ENCODE measurements around the gene TP53BP1. TPM values are rescaled to one million over a fixed set of nuclear protein-coding genes. Genes with fewer than 3 reads are reported as not detected.

The TP53BP1 gene
- total and polyA plus RNA-seq, 2 experiments from 2014 or later, result 20.1 to 46.4 TPM

- peak overlapping the region; percentile 20; the same call in 1 of the 2 replicates for H3K27ac ChIP-seq
- no peaks in the 10 kb centered on the region for H3K9me3 ChIP-seq (ENCODE audit: low read depth)
- H3K4me2 ChIP-seq (ENCODE audit: unreplicated experiment), result no peak overlapping the region
- DNase-seq, result no peak
- 91 to 97% methylated on average over 2 of the region's 2 CpGs for WGBS, 2 experiments (ENCODE audit: low coverage in 1 of 2, low lambda C conversion rate in 2 of 2, missing lambda C conversion rate in 2 of 2)
- no peaks in the 10 kb centered on the region for H3K4me1 ChIP-seq (ENCODE audit: insufficient read depth)
- no peaks in the 10 kb centered on the region for H3K27me3 ChIP-seq (replicated peaks; ENCODE audit: insufficient read depth)
- H3K79me2 ChIP-seq (ENCODE audit: insufficient read depth), result peaks cover 43% of the 10 kb centered on the region
- no peaks in the 10 kb centered on the region for H3K9me2 ChIP-seq (ENCODE audit: insufficient read depth)
- TF ChIP-seq EZH2phosphoT487 (IDR thresholded peaks at IDR 0.05; ENCODE audit: insufficient read depth, low read depth) (no peak), EZH2 (IDR thresholded peaks at IDR 0.05; ENCODE audit: insufficient read depth, poor library complexity, severe bottlenecking) (no peak)
- H3K4me3 ChIP-seq, result no peak overlapping the region
- H2AFZ ChIP-seq, result no peak overlapping the region
- no peaks in the 10 kb centered on the region for H4K20me1 ChIP-seq (ENCODE audit: insufficient read depth)
- in situ Hi-C loops (cut with MboI), result no loop called here
- H3K36me3 ChIP-seq (ENCODE audit: low read depth), result peaks cover 38% of the 10 kb centered on the region
- H3F3A ChIP-seq (ENCODE audit: insufficient read depth), result peaks cover 20% of the 10 kb centered on the region
- H3K9ac ChIP-seq, result no peak overlapping the region
Observed at GRCh38 chr15:43484455-43484854, 8.5 kb downstream of the TP53BP1 start.

- in situ Hi-C loops (cut with MboI), result no loop called here
- Histone ChIP-seq H3K4me1 (ENCODE audit: insufficient read depth) (no peaks in the 10 kb centered on the region), H3K4me3 (no peak overlapping the region), H3K27me3 (replicated peaks; ENCODE audit: insufficient read depth) (no peaks in the 10 kb centered on the region), H3K9me3 (ENCODE audit: low read depth) (no peaks in the 10 kb centered on the region), H3F3A (ENCODE audit: insufficient read depth) (peaks cover 20% of the 10 kb centered on the region), H2AFZ (no peak overlapping the region), H3K9ac (no peak overlapping the region), H3K79me2 (ENCODE audit: insufficient read depth) (peaks cover 35% of the 10 kb centered on the region), H3K36me3 (ENCODE audit: low read depth) (peaks cover 43% of the 10 kb centered on the region), H4K20me1 (ENCODE audit: insufficient read depth) (no peaks in the 10 kb centered on the region), H3K4me2 (ENCODE audit: unreplicated experiment) (no peak overlapping the region), H3K9me2 (ENCODE audit: insufficient read depth) (no peaks in the 10 kb centered on the region), H3K27ac (no peak overlapping the region)
- 80 to 84% methylated on average over 4 of the region's 4 CpGs for WGBS, 2 experiments (ENCODE audit: low coverage in 1 of 2, low lambda C conversion rate in 2 of 2, missing lambda C conversion rate in 2 of 2)
- DNase-seq, result peak; percentile 60
- TF ChIP-seq EZH2 (IDR thresholded peaks at IDR 0.05; ENCODE audit: insufficient read depth, poor library complexity, severe bottlenecking) (no peak), EZH2phosphoT487 (IDR thresholded peaks at IDR 0.05; ENCODE audit: insufficient read depth, low read depth) (no peak)
Observed at GRCh38 chr15:43483297-43484128, 9.4 kb downstream of the TP53BP1 start.

- no peak for DNase-seq
- Histone ChIP-seq H3K4me3 (no peak overlapping the region), H3K27ac (no peak overlapping the region), H3K9me3 (ENCODE audit: low read depth) (no peaks in the 10 kb centered on the region), H3K4me2 (ENCODE audit: unreplicated experiment) (no peak overlapping the region), H3F3A (ENCODE audit: insufficient read depth) (peaks cover 16% of the 10 kb centered on the region), H3K4me1 (ENCODE audit: insufficient read depth) (peaks cover 10% of the 10 kb centered on the region), H3K79me2 (ENCODE audit: insufficient read depth) (no peaks in the 10 kb centered on the region), H4K20me1 (ENCODE audit: insufficient read depth) (no peaks in the 10 kb centered on the region), H3K36me3 (ENCODE audit: low read depth) (peaks cover 59% of the 10 kb centered on the region), H3K27me3 (replicated peaks; ENCODE audit: insufficient read depth) (no peaks in the 10 kb centered on the region), H3K9me2 (ENCODE audit: insufficient read depth) (no peaks in the 10 kb centered on the region), H2AFZ (no peak overlapping the region), H3K9ac (no peak overlapping the region)
- 94 to 96% methylated on average over 24 to 25 of the region's 25 CpGs for WGBS, 2 experiments (ENCODE audit: low coverage in 1 of 2, low lambda C conversion rate in 2 of 2, missing lambda C conversion rate in 2 of 2)
- in situ Hi-C loops (cut with MboI), result no loop called here
- TF ChIP-seq EZH2phosphoT487 (IDR thresholded peaks at IDR 0.05; ENCODE audit: insufficient read depth, low read depth), result no peak
Observed at GRCh38 chr15:43473885-43474284, 19.1 kb downstream of the TP53BP1 start.

- no peak overlapping the region for H3K9ac ChIP-seq
- H3K36me3 ChIP-seq (ENCODE audit: low read depth), result peaks cover 57% of the 10 kb centered on the region
- H3K27ac ChIP-seq, result no peak overlapping the region
- peaks cover 10% of the 10 kb centered on the region for H3K4me1 ChIP-seq (ENCODE audit: insufficient read depth)
- in situ Hi-C loops (cut with MboI), result no loop called here
- no peaks in the 10 kb centered on the region for H3K27me3 ChIP-seq (replicated peaks; ENCODE audit: insufficient read depth)
- peaks cover 22% of the 10 kb centered on the region for H3F3A ChIP-seq (ENCODE audit: insufficient read depth)
- no peaks in the 10 kb centered on the region for H3K9me3 ChIP-seq (ENCODE audit: low read depth)
- no peak for TF ChIP-seq EZH2 (IDR thresholded peaks at IDR 0.05; ENCODE audit: insufficient read depth, poor library complexity, severe bottlenecking)
- no peak for TF ChIP-seq EZH2phosphoT487 (IDR thresholded peaks at IDR 0.05; ENCODE audit: insufficient read depth, low read depth)
- no peak overlapping the region for H3K4me2 ChIP-seq (ENCODE audit: unreplicated experiment)
- no peak for DNase-seq
- H4K20me1 ChIP-seq (ENCODE audit: insufficient read depth), result no peaks in the 10 kb centered on the region
- no peaks in the 10 kb centered on the region for H3K9me2 ChIP-seq (ENCODE audit: insufficient read depth)
- no peak overlapping the region for H3K4me3 ChIP-seq
- no peaks in the 10 kb centered on the region for H3K79me2 ChIP-seq (ENCODE audit: insufficient read depth)
- H2AFZ ChIP-seq, result no peak overlapping the region
Observed at GRCh38 chr15:43471975-43472374, 21.0 kb downstream of the TP53BP1 start.

Measured in GM23248 (cell line).